HG03442 (cell line): ENCODE measurements around the gene SETBP1.

Source experiments
- ATAC-seq: cut with Tn5 transposase; IDR thresholded peaks from one replicate; pipeline ENCODE4 v1.9.1; 2021; ENCODE audit warnings: mild to moderate bottlenecking, moderate library complexity; ENCODE audit not compliant: unreplicated experiment

The SETBP1 gene

GRCh38 chr18:44895176-44895798 lies 214.6 kb downstream of the SETBP1 start:
- peak; percentile 76 for ATAC-seq

GRCh38 chr18:44896846-44897245 lies 216.2 kb downstream of the SETBP1 start:
- ATAC-seq = no peak

GRCh38 chr18:44897411-44897810 lies 216.7 kb downstream of the SETBP1 start:
- ATAC-seq = no peak

GRCh38 chr18:44897816-44898215 lies 217.1 kb downstream of the SETBP1 start:
- ATAC-seq = no peak

- ATAC-seq = no peak
These were observed 217.8 kb downstream of the SETBP1 start for GRCh38 chr18:44898498-44898897.

GRCh38 chr18:44899832-44900231 lies 219.1 kb downstream of the SETBP1 start:
- no peak for ATAC-seq

- no peak for ATAC-seq
These were observed 219.9 kb downstream of the SETBP1 start for GRCh38 chr18:44900627-44901026.

GRCh38 chr18:44901283-44901682 lies 220.6 kb downstream of the SETBP1 start:
- no peak for ATAC-seq

GRCh38 chr18:44903327-44903726 lies 222.6 kb downstream of the SETBP1 start:
- no peak for ATAC-seq

GRCh38 chr18:44904768-44905167 lies 224.1 kb downstream of the SETBP1 start:
- ATAC-seq = no peak

GRCh38 chr18:44909191-44909719 lies 228.6 kb downstream of the SETBP1 start:
- ATAC-seq = peak; percentile 85

- ATAC-seq = no peak
These were observed 230.6 kb downstream of the SETBP1 start for GRCh38 chr18:44911260-44911659.

GRCh38 chr18:44911773-44912172 lies 231.1 kb downstream of the SETBP1 start:
- no peak for ATAC-seq

GRCh38 chr18:44912740-44913478 lies 232.2 kb downstream of the SETBP1 start:
- ATAC-seq = no peak

GRCh38 chr18:44914028-44914427 lies 233.3 kb downstream of the SETBP1 start:
- no peak for ATAC-seq

- ATAC-seq = no peak
These were observed 234.5 kb downstream of the SETBP1 start for GRCh38 chr18:44915213-44915612.

- no peak for ATAC-seq
These were observed 235.0 kb downstream of the SETBP1 start for GRCh38 chr18:44915661-44916060.

- no peak for ATAC-seq
These were observed 235.9 kb downstream of the SETBP1 start for GRCh38 chr18:44916429-44917207.

GRCh38 chr18:44917216-44918141 lies 236.8 kb downstream of the SETBP1 start:
- ATAC-seq = no peak

GRCh38 chr18:44918142-44918476 lies 237.4 kb downstream of the SETBP1 start:
- ATAC-seq = no peak

GRCh38 chr18:44920441-44920840 lies 239.8 kb downstream of the SETBP1 start:
- no peak for ATAC-seq
